ENCODE results near the gene SCARF2.
"Not testable (repeated sequence)": the region's sequence is repeated elsewhere in the genome, so short reads cannot be mapped to it uniquely, and the experiment has no call there.

The SCARF2 gene

DNA sequence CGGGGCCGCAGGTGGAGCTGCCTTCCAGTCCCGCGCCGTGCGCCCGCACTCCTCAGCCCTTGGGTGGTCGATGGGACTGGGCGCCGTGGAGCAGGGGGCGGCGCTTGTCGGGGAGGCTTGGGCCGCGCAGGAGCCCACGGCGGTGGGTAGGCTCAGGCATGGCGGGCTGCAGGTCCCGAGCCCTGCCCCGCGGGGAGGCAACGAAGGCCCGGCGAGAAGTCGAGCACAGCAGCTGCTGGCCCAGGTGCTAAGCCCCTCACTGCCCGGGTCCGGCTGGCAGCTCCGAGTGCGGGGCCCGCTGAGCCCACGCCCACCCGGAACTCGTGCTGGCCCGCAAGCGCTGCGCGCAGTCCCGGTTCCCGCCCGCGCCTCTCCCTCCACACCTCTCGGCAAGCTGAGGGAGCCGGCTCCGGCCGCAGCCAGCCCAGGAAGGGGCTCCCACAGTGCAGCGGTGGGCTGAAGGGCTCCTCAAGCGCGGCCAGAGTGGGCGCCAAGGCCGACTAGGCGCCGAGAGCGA, 45.2 kb downstream of the SCARF2 start:
- not testable (repeated sequence) for DNase-seq

DNA sequence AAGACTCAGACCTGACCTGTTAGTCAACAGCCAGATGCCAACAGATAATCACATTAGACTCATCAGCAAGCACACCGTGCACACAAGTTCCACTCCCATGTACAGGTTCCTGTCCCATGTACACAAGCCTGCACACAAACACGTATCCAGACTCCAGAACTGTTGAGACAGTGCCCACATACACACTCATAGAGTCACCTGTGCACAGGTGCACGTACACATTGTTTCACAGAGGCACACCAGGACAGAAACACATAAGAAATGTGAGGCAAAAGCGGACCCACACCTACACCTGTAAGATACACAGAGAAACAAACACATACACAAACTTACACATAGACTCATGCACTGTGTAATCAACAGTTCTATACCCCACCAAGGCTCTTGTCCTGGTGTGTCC, 46.4 kb downstream of the SCARF2 start:
- DNase-seq: no peak

DNA sequence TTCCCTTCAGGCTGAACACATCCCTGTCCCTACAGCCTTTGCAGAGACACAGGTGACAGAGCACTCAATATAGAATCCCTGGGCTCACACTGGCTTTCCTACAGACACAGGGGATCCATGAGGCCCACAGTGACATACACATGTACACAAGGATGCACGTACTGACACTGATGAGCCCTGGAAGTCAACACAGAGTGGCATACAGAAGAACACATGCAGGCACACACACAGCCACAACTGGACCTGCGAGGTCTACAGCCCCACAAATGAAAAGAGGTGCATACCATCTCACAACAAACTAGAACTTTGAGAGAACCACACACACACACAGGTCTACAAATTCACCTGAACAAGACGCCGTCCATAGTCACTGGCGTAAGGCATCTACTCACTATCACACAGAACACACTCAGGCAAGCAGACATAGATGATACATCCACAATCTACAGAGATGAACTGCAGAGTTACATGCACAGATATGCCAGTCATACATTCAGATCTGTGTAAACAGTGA, 47.2 kb downstream of the SCARF2 start:
- no peak for DNase-seq

DNA sequence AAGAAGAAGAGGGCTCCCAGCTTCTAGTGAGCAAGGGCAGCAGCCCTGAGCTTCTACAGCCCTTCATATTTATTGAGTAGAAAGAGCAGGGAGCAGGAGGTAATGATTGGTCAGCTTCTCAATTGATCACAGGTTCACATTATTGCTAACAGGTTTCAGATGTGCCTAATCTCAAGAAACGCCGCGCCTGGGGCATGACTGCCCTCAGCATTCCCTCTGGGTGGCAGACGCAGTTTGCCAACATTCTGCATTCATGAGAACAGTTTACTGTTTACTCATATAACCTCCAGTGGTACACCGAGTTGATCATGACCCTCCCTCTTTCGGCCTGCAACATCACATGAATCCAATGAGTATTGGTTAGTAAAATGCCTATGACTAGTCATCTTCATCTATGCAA, 48.3 kb downstream of the SCARF2 start:
- DNase-seq: no peak

DNA sequence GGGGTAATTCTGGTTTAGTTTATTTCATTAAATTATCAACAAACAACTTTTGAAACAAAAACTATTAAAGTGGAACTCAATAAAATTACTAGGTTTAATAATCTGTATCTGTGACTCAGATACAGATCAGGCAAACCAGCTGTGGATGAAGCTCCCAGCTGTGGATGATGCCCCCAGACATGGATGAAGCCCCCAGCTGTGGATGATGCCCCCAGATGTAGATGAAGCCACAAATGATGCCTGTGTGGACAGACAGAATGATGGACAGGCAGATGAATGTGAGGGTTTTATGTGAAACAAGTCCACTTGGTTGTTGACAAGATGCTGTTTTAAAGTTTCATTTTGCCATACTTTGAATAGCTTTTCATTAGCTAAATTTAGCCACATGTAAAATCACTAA, 49.4 kb downstream of the SCARF2 start:
- DNase-seq: no peak

DNA sequence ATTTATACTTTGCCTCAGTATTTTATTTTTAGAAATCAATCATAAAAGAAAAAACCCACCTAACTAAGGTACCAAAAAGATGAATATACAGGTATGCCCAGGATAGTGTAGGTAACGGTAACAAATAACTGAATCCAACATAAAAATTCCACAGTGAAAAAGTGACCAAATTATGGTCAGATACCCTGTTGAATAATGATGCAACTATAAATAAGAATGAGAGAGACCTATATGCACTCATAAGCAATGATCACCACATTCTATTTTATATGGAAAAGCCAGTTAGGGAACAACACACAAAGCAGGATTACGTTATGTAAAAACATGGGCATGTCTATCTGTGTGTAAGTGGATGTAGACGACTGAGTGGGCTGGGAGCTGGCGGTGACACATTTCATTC, 50.7 kb downstream of the SCARF2 start:
- DNase-seq: no peak

DNA sequence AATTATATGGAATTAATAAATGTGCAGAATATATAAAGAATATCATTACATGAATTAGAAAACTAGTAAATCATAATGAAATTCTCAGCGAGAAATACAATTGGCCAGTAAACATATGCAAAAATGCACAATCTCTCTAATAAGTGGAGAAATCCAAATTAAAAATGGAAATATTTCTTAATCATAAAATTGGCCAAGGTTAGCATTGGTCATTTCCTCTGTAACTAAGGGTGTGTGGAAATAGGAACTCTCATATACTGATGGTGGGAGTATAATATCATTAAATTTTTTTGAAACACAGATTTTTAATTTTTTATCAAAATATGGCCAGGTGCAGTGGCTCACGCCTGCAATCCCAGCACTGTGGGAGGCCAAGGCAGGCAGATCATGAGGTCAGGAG, 51.3 kb downstream of the SCARF2 start:
- DNase-seq: peak in 2 of 4 experiments; percentile 34 to 41

DNA sequence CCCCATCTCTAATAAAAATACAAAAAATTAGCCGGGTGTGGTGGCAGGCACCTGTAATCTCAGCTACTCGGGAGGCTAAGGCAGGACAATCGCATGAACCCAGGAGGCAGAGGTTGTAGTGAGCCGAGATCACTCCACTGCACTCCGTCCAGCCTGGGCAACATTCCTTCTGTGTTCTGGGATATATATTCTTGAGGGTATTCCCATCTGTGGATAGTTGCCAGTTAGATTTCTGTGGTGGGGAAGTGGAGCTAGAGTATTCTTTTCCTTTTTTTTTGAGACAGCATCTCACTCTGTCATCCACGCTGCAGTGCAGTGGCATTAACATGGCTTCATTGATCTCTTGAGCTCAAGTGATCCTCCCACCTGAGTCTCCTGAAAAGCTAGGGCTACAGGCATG, 52.8 kb downstream of the SCARF2 start:
- DNase-seq: no peak

DNA sequence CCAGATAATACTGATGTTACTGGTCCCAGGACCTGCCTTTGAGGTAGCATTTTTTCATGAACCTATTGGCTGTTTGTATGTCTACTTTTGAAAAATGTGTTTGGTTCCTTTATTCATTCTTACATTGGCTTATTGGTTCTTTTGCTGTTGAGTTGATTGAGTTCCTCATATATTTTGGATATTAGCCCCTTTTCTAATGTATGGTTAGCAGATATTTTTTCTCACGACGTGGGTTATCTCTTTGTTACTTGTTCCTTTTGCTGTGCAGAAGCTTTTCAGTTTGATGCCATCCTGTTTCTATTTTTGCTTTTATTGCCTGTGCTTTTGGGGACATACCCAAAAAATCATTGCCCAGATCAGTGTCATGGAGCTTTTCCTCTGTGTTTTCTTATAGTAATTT, 53.5 kb downstream of the SCARF2 start:
- no peak for DNase-seq

DNA sequence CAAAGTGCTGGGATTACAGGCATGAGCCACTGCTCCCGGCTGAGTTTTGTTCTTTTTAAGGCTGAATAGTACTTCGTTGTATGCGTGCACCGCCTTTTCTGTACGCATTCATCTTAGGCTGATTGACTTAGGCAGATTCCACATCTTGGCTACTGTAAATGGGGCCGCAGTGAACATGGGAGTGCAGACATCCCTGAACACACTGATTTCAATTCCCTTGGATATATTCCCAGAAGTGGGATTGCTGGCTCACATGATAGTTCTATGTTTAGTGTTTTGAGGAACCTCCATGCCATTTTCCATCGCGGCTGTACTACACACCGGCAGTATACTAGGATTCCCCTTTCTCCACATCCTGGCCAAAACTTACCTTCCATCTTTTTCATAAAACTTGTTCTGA, 54.1 kb downstream of the SCARF2 start:
- DNase-seq: no peak

DNA sequence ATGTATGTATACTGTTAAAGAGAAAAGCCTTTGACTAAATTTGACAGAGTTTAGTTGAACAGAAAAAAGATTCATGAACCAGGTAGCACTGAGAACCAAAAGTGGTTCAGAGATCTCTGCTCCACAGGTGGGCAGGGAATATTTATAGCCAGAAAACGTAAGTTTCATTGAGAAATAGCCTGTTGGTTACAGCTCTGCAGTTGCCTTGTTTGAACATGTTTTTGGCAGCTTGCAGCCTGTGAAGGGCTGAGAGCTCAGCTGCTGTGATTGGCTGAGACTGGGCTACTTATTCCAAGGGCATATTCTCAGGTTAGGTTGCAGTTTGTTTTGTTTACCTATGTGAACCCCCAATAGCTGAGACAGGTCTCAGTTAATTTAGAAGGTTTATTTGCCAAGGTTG, 57.1 kb downstream of the SCARF2 start:
- DNase-seq: no peak

DNA sequence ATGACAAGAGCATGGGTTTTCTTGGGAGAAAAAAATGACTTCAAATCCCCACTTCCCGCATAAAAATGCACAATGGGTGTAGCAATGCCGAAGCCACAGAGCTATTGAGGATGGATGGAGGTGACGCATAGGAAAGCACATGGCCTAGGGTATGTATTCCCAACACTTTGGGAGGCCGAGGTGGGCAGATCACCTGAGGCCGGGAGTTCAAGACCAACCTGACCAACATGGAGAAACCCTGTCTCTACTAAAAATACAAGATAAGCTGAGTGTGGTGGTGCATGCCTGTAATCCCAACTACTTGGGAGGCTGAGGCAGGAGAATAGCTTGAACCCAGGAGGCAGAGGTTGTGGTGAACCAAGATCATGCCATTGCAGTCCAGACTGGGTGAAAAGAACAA, 58.9 kb downstream of the SCARF2 start:
- not testable (repeated sequence) for DNase-seq

DNA sequence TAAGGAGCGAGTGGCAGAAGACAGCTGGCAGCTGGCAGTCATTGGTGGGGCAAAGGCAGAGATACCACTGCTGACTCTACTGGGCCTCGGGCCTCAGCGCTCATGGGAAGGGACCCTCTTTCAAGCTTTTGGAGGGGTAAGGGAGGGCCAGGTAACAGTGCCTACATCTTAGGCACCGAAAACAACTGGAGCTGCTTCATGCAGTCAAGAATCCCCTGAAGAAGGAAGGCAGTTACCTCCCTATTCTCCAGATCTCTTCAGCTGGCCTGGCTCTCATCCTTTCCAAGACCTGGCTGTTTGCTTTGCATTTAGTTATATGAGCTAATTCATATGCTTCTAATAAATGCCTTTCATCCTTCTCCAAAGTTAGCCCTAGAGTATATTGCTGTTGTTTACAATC, 59.5 kb downstream of the SCARF2 start:
- no peak for DNase-seq

DNA sequence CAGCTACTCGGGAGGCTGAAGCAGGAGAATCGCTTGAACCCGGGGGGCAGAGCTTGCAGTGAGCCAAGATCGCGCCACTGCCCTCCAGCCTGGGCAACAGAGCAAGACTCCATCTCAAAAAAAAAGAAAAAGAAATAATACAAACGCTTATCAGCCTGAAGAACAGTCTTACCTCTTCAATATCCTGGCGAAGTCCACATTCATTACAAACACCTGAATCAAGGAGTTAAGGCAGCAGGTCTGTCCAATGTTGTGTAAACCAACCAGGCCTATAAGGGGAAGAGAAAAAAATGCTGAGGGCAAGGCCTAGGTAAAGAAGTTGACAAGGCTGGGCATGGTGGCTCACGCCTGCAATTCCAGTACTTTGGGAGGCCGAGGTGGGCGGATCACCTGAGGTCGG, 60.6 kb downstream of the SCARF2 start:
- DNase-seq: not testable (repeated sequence)

DNA sequence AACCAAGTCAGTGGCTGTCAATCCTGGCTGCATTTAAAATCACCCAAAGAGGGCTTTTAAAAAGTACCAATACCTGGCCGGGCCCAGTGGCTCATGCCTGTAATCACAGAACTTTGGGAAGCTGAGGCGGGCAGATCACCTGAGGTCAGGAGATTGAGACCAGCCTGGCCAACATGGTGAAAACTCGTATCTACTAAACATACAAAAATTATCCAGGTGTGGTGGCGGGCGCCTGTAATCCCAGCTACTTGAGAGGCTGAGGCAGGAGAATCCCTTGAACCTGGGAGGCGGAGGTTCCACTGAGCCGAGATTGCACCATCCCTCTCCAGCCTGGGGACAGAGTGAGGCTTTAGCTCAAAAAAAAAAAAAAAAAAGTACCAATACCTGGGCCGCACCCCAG, 61.3 kb downstream of the SCARF2 start:
- not testable (repeated sequence) for DNase-seq
